GM19452 (cell line): Measurements from ENCODE around the gene RUNX1.

Experiments
- ATAC-seq: cut with Tn5 transposase; IDR thresholded peaks from one replicate; pipeline ENCODE4 v1.9.1; 2021; ENCODE audit not compliant: unreplicated experiment

RUNX1 gene

GRCh38 chr21:34907461-34908418, 141.4 kb downstream of the RUNX1 start:
- ATAC-seq, result no peak

- ATAC-seq, result no peak
These were observed 142.7 kb downstream of the RUNX1 start for GRCh38 chr21:34906401-34906800.

GRCh38 chr21:34905218-34905537, 143.9 kb downstream of the RUNX1 start:
- no peak for ATAC-seq

- ATAC-seq, result no peak
These were observed 144.4 kb downstream of the RUNX1 start for GRCh38 chr21:34904526-34905217.

DNA sequence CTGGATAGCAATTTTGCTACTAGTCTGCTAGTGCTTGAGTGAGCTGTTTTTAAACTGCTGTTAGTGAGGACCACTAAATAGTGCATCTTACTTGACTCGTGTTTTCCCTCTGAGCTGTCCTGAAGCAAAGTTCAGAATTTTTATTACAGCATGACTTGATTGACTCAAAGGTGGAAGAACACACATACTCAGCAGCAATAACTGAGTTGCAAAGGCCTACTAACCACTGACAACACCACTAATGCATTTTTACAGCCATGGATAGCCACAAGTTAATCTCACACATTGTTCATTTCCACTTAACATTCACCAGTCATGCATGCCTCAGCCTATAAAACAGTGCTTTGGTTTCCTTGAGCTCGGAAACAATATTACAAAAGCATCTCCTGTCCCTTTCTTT, 148.7 kb downstream of the RUNX1 start:
- no peak for ATAC-seq

DNA sequence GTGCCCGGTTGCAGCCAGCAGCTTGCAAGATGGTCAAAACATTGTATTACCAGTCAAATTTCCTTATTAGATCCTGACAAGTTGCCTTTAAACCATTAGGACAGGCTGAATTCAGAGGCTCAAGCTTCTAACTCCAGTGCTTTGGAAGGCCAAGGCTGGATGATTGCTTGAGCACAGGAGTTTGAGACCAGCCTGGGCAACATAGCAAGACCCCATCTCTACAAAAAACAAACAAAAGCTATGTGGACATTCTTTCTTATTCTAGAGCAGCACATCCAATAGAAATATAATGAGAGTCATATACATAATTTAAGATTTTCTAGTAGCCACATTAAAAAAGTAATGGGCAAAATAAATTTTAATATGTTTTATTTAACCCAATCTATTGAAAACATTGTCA, 149.3 kb downstream of the RUNX1 start:
- no peak for ATAC-seq

DNA sequence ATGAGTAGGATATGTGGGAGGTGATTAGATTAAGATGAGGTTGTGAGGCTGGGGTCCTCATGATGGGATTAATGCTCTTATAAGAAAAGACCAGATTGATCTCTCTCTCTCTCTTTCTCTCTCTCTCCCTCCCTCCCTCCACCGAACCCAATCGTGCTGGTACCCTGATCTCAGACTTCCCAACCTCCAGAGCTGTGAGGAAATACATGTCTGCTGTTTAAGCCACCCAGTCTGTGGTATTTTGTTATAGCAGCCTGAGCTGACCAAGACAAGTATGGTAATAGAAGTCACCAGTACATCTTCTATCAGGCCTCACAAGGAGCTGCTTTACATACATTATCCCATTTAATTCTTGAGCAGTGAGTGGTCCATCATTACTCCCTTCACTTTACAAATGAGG, 149.8 kb downstream of the RUNX1 start:
- no peak for ATAC-seq

- no peak for ATAC-seq
These were observed 151.3 kb downstream of the RUNX1 start for GRCh38 chr21:34897828-34898227.

DNA sequence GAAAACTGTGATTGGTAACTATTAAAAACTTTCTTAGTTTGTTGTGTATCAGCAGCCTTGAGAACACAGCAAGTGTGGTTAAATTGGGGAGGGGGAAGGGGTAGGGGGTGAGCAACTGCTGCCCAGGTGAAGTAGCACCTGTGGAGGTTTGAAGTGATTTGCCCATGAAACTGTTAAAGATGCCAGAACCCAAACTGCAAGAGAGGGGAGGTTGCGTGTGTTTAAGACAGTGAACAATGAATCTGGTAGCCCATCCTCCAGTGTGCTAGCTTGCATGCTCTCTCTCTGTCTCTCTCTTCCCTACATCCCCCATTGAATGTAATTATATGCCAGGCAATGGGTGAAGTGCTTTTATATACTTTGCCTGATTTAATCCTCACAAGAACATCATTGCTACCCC, 154.7 kb downstream of the RUNX1 start:
- ATAC-seq, result no peak

DNA sequence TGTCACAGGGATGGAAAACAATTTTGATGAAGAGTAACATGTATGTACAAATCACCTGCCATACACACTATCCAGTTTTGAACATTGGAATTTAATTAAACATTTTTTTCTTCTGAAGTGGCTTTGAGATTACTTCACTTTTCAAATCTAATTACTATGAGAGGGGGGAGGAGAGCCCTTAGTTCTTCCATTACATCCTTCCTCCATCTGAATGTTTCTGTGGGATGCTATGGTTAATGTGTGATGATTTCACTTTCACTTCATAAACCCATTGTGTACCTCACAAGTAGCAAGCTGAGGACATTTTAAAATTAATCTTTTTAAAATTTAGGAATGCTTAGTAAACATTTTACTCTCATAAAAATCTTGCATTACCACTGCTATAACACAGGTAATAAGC, 156.9 kb downstream of the RUNX1 start:
- no peak for ATAC-seq

DNA sequence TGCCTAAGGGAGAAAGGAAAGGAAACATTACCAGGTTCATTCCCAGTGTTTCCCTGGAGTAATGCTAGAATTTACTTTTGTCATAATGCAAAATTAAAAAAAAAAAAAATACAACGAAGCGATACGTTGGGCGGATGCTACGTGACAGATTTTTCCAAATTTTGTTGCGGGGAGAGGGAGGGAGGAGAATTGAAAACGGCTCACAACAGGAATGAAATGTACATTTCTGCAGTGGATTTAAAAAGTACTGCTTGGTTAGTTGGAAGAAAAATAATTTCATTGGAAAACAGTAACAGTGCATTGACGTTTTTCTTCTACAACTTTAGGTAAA, 157.5 kb downstream of the RUNX1 start:
- ATAC-seq, result no peak

GRCh38 chr21:34890724-34891612, 158.1 kb downstream of the RUNX1 start:
- ATAC-seq, result no peak

DNA sequence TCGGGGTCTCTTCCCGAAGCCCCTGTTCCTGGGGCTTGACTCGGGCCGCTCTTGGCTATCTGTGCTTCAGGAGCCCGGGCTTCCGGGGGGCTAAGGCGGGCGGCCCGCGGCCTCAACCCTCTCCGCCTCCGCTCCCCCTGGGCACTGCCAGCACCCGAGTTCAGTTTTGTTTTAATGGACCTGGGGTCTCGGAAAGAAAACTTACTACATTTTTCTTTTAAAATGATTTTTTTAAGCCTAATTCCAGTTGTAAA, 158.7 kb downstream of the RUNX1 start:
- ATAC-seq, result no peak

DNA sequence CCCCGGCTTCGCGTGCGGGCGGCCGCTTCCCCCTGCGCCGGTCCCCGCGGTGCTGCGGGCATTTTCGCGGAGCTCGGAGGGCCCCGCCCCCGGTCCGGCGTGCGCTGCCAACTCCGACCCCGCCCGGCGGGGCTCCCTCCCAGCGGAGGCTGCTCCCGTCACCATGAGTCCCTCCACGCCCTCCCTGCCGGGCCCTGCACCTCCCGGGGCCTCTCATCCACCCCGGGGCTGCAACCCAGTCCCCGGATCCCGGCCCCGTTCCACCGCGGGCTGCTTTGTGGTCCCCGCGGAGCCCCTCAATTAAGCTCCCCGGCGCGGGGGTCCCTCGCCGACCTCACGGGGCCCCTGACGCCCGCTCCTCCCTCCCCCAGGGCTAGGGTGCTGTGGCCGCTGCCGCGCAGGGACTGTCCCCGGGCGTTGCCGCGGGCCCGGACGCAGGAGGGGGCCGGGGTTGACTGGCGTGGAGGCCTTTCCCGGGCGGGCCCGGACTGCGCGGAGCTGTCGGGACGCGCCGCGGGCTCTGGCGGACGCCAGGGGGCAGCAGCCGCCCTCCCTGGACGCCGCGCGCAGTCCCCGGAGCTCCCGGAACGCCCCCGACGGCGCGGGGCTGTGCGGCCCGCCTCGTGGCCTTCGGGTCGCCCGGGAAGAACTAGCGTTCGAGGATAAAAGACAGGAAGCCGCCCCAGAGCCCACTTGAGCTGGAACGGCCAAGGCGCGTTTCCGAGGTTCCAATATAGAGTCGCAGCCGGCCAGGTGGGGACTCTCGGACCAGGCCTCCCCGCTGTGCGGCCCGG, 159.2 kb downstream of the RUNX1 start:
- peak; percentile 41 for ATAC-seq

DNA sequence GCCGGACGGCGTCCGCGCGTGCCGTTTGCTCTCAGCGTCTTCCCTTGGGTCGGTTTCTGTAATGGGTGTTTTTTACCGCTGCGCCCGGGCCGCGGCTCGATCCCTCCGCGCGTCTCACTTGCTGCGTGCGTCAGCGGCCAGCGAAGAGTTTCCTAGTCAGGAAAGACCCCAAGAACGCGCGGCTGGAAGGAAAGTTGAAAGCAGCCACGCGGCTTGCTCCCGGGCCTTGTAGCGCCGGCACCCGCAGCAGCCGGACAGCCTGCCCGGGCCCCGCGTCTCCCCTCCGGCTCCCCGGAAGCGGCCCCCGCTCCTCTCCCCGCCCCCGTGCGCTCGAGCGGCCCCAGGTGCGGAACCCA, 159.8 kb downstream of the RUNX1 start:
- no peak for ATAC-seq

- ATAC-seq, result peak; percentile 56
These were observed 160.4 kb downstream of the RUNX1 start for GRCh38 chr21:34888569-34889319.

DNA sequence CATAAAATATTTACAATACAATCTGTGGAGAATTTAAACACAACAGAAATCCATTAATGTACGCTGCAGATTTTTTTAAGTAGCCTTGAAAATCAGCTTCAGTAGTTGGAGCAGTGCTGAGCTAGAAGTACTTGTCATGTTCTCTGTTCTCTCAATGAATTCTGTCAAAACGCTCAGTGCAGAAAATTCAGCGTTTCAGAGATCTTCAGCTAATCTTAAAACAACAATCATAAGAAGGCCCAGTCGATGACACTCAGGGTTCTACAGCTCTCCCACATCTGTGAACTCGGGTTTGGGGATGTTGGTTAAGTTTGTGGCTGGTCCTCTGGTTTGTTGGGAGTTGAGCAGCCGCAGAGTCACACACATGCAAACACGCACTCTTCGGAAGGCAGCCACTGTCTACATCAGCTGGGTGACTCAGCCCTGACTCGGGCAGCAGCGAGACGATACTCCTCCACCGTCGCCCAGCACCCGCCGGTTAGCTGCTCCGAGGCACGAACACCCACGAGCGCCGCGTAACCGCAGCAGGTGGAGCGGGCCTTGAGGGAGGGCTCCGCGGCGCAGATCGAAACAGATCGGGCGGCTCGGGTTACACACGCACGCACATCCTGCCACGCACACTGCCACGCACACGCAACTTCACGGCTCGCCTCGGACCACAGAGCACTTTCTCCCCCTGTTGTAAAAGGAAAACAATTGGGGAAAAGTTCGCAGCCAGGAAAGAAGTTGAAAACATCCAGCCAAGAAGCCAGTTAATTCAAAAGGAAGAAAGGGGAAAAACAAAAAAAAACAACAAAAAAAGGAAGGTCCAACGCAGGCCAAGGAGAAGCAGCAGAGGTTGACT, 161.2 kb downstream of the RUNX1 start:
- peak; percentile 37 for ATAC-seq

GRCh38 chr21:34887105-34887442, 162.0 kb downstream of the RUNX1 start:
- ATAC-seq, result no peak

DNA sequence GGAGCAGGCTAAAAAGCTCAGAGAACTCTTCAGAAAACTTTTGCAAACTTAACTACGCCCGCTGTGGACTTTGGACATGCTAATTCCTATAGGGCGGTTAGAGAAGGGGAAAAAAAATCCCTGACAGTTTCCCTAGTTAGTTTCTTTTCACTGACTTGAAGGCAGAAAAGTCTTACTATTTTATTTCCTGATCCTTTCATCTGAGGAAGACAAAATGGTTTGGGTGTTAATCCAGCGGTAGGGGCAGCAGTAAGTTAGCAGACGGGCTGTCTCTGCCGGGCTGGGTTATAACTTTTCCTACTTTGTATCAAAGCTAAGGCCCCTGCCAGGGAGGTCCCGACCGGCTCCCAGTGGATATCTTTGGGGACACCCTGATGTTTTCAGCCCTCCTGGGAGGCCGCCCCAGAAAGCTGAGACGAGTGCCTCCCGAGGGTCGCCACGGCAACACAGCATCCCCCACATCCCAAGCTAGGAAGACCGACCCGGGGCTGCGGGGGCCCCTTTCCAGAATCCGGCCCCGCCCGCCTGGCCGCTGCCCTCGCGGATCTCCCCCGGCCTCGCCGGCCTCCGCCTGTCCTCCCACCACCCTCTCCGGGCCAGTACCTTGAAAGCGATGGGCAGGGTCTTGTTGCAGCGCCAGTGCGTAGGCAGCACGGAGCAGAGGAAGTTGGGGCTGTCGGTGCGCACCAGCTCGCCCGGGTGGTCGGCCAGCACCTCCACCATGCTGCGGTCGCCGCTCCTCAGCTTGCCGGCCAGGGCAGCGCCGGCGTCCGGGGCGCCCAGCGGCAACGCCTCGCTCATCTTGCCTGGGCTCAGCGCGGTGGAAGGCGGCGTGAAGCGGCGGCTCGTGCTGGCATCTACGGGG, 162.6 kb downstream of the RUNX1 start:
- no peak for ATAC-seq
